Left cardiac atrium (tissue), 4 donors: ENCODE measurements around the gene AIG1. TPM values are rescaled to one million over a fixed set of nuclear protein-coding genes. Genes with fewer than 3 reads are reported as not detected.
A peak's percentile ranks its signal among the peaks of the same experiment; 100 is the strongest.

Experiments
- ATAC-seq, 2 donors: fragments of 200-7000 bp; cut with Tn5 transposase; one replicate each; pipeline ENCODE4 v1.9.1; 2020; ENCODE audit warnings: mild to moderate bottlenecking in 2 of 2, moderate library complexity in 2 of 2
- DNase-seq: peaks from one replicate; pipeline ENCODE4 v3.0.0-alpha.2; 2020
- intact Hi-C, 2 donors: fragments of 100-400 bp; cut with DNase I; formaldehyde crosslinking; loops; one replicate each; pipeline versions ENCODE4 v1.14.1 to v1.15.1; 2022 to 2023
- total RNA-seq, 2 donors: library from RNA; stranded (reverse); fragmentation: NEBNext Ultra II Directional; extraction: Animal tissue kit (Norgen Biotek cat#: 25700); gene quantifications; one replicate each; pipeline ENCODE4 v1.2.1, GENCODE V29; 2021
- donor health status: DM: no; HTN: yes; CAD: no.
- donor health status: DM: no; HTN: yes; CAD: no; lungs with severe emphysema.
- donor health status: DM: yes; HTN: yes; CAD: no.
- donor health status: Dilated cardiomyopathy.

Gene AIG1
- total RNA-seq, 2 donors from 2014 or later, result 44.8 to 49.7 TPM

DNA sequence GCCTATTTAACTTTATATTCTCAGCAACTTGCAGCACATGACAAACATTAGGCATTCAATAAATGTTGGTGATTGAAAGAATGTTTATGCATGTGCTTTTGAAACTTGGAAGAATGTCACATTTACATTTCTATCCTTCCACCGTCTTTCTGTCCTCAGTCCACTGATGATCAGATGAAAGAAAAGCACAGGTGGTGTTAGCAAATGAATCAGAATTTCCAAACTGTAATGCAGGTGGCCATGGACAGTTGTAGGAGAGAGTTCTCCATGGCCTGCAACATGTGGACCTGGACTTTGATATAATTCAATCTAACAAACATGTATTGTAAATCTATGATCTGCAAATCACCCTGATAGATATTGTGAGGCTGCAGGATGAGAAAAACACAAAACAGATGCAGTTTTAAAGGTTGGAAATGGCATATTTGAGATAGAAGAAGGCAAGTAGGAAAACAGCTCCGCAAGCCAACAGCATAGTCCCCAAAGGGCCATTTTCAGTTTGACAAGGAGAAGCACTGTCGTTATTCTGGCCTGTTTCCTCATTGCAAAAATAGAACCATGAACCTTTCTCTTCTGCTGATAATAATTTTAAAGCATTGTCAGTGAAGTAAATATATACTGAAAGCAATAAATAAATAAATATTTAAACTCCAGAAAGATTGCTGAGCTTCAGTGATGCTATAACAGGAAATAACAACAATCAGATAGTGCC is 119.4 kb downstream of the AIG1 start:
- intact Hi-C loops, result no loop called here
- no peak for DNase-seq
- ATAC-seq, result no peak

DNA sequence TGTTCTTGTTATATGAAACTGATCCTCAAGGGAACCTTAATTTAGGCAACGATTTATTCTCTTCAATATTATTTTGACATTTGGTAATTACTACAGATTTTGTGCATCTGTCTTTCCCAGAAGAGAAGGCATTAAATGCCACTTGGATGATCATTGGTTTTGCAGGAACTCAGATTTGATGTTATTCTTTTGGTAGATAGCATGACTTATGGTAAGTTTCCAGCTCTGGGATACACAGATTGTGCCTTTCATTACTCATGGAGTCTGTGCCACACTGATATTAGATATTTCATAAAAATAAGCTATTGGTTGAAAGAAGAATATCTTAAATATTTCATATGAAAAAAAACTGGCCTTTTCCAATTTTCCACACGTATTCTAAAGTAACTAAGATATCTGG is 120.1 kb downstream of the AIG1 start:
- intact Hi-C loops, result no loop called here
- ATAC-seq, result no peak
- no peak for DNase-seq

DNA sequence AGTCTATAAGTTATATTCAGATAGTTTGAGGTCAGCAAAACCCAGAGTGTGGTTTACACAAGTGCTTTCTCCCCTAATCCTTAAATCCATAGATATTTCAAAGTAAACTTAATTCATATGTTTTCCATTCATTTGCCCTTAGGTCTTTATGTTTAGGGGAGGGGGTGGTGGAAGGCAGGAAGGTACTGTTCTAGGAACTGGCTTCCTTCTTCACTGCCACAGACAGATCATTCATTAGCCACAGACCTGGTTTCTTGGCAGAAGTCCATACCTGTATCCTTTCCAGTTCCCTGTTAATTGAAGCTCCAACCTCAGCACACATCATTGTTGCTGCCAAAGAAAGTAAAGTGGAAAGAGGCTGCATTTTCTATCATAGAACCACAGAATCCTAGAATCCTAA is 123.0 kb downstream of the AIG1 start:
- no peak for DNase-seq
- ATAC-seq, result no peak

DNA sequence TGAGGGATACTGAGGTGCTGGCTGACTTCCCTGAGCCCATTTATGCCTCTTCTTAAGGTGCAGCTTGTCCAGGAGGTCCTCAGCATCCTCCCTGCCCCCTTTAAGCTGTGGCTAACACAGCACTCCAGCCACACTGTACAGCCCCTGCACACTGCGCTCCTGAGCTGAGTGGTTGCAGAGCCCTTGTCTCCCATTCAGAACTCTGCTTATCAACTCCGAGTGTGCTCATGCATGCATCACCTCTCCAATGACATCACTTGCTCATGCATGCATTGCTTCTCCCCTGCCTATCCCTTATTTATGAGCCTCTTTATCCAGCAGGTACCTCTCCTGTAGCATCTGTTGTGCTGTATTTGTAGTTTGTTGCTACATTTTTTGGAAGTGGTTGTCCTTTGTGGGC is 124.6 kb downstream of the AIG1 start:
- no peak for ATAC-seq
- DNase-seq, result no peak
- intact Hi-C loops, result no loop called here

More for the DNA sequence above, 123.0 kb downstream of the AIG1 start:
- intact Hi-C loops, result no loop called here

DNA sequence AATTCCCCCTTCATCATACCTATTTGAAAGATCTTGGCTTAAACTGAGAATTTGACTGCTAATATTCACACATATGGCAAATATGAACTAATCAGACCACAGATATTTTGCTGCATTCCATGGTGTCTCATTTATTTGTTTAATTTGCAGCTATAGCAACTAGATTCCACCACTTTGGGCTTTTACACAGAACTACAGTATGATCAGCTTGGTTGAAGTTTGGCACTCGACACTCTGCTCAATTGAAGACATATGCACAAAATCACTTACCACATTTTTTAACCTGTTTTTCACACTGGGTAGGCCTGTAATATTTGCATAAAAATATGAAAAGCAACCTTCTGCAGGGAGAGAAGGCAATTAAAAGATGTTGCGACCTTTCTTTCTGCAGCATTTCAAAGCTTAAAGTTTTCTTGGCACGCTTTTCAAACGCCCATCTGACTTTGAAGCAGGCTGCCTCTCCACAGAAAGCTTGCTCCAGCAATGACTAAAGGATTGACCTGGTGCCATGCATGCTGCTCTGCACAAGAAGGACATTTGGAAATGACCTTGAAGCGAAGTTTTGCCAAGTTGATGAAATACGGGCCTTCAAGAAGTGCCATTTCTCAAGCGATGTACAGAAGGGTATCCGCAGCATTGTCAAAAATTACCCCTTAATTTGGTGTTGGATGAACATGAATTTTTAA is 126.7 kb downstream of the AIG1 start:
- intact Hi-C loops, result no loop called here
- DNase-seq (peak; percentile 29), ATAC-seq (peak; percentile 71 to 85)

DNA sequence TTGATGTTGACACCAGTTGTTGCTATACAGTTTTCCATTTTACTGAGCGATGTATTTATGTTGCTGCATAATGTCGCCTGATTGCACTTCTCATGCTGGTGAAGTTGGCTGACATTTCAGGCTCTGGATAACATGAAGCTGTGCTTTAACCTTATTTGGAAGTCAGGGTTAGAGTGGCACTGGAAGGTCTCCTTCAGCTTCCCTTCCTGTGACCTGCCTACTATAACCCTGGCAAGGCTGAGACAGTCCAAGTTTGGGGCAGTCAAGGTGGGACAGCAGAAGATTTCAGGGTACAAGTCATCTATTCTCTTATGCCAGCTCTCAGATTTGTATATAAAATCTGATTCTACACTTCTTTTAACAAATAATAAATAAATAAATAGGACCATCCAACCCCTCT is 127.6 kb downstream of the AIG1 start:
- DNase-seq (no peak), ATAC-seq (no peak)
- intact Hi-C loops, result no loop called here

DNA sequence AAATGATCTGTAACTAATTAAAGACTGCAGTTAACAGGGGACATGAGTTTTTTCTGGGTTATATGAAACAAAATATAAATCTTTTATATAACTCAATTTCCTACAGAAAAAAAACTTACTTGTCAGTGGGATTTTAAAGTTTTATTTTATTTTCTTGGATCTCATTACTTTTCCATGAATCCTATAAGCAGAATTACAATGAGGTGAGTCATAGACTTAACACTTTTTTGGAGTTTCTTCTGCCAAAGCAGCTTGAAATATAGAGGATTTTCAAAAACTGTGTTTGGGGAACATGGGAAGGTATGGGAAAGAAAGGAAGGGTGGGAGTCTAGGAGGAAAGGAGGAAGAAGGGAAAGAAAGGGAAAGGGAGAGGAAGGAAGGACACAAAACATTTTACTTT is 130.7 kb downstream of the AIG1 start:
- DNase-seq (no peak), ATAC-seq (no peak)
- intact Hi-C loops, result no loop called here

DNA sequence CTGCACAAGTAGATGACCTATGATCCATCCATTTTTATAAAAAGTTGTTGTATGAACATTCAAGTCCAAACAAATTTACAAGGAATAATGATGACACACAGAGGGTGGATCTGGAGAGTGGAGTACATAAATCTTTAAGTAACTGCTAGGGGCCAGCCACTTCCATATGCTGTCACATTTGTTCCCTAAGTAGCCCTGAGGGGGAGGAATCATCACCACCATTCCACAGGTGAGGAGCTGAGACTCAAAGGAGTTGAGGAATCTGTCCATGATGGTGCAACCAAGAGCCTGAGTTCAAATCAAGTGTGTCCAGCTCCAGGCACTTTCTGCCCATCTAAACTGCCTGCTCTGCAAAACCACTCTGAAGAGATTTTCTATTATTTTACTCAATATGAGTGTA is 132.1 kb downstream of the AIG1 start:
- intact Hi-C loops, result no loop called here
- DNase-seq (no peak), ATAC-seq (no peak)

DNA sequence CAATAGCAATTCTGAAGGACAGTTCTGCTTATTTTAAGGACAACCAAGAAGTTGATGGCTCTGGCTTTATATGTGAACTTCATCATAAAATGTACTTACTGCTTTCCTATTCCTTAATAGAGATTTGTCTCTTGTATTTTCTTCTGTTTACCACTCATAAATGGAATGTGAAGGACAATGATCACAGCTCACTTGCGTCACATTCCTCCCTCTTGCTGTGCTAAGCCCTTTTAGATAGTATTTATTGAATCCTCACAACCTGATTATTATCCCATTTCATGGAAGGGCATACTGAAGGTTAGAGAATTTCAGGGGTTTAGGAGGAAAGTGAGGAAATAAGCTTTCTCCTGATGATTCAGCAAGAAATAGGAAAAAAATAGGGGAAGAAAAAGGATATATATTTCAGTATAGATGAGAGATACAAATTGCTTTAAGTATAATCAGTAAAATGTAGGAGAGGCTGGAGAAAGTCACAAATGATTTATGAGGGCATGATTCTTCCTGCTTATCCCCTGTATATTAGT is 132.9 kb downstream of the AIG1 start:
- intact Hi-C loops, result no loop called here
- DNase-seq (no peak), ATAC-seq (no peak)

DNA sequence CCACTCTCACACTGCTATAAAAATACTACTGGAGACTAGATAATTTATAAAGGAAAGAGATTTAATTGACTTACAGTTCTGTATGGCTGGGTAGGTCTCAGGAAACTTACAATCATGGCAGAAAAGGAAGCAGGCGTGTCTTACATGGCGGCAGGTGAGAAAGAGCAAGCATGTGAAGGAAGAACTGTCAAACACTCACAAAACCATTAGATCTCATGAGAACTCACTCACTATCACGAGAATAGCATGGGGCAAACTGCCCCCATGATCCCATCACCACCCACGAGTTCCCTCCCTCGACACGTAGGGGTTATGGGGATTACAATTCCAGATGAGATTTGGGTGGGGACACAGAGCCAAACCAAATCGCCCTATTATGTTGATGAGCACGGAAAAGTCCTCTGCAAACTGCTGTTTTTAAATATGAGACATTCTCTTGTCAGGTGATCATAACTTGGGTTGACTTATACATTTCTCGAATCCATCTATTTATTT is 133.5 kb downstream of the AIG1 start:
- intact Hi-C loops, result no loop called here
- ATAC-seq (no peak), DNase-seq (no peak)

DNA sequence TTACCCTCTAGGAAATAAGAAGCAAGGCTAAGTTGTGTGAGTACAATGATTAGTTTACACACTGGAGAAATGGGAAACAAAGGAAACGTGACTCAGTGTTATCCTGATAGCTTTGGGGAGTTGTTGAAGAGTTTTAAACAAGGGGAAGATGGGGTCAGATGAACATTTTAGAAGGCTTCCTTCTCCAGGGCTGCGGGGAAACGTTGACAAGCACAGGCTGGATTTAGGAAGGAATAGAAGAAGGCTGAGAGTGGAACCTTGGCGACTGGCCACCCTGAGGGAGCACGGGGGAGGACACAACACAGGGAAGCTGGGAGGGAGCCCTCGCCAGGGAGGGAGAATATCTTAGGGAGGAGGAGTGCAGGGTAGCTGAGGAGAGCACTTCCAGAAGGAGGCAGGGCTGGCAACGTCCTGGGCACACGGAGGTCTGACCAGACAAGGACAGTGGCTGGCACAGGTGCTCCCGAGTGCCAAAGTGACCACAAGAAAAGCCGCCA is 134.7 kb downstream of the AIG1 start:
- ATAC-seq (peak; percentile 38 to 71), DNase-seq (peak; percentile 50)
- intact Hi-C loops, result no loop called here

DNA sequence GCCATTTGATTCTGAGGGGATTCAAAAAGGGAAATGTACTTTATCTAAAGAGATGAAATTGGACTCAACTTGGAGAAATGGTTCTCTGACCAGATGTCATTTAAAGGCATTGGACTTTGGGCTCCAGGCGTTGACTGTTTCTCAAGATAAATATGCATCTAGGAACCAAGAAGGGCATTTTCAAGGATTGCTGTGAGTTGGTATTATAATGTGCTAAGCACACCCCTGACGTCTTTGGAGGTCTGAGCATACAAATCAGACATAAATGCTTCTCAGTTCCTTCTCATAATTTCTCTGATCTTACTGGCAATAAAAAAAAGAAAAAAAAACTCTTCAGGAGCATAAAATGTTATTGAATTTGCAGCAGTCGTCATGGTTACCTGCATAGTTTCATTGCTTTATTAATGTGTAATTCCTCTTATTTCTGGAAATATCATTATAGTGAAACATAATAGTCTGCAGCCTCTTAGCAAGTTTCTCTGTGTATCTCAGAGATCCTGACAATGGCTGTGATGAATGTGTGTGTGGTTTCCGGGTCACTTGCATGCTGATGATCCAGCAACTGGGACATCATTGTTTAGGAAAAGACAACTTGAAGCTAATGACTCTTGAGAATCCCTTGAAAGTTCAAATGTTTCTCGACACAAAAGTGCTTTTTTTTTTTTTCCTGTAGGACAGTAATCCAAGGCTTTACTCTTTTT is 136.0 kb downstream of the AIG1 start:
- DNase-seq (no peak), ATAC-seq (no peak)
- intact Hi-C loops, result no loop called here

DNA sequence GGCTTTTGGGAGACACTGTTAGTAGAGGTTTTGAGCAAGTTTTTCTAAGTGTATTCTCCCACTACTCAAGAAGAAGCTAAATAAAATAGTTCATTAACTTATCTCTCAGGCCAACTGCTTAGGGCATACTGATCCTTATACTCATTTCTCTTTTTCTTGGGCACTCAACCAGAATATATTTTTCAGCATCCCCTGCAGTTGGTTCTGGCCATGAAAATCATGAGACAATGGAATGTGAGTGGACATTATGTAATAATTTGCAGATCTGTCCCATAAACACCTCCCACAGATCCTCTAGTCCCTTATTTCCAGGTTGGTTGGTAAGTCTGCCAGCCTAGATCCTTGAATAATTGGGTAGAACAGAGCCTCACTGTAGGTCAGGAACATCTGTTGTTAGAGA is 136.7 kb downstream of the AIG1 start:
- intact Hi-C loops, result no loop called here
- no peak for ATAC-seq
- DNase-seq, result no peak

DNA sequence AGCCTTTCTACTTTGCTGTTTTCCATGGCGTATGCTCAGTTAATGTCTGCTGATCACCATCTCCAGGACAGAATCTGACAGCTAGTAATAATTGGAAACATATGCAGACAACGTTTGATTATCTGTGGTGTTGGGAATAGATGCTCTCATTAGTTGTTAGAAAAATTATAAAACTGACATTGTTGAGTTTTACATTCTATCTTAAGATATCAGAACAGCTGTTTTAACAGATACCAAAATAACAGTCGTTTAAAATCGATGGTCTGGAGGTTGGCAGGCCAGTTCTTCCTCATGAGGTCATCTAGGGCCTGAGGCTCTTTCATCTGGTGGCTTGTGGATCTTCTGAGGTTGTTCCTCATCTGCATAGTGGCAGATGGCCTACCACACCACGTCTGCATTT is 137.6 kb downstream of the AIG1 start:
- DNase-seq, result no peak
- intact Hi-C loops, result no loop called here
- ATAC-seq, result no peak

DNA sequence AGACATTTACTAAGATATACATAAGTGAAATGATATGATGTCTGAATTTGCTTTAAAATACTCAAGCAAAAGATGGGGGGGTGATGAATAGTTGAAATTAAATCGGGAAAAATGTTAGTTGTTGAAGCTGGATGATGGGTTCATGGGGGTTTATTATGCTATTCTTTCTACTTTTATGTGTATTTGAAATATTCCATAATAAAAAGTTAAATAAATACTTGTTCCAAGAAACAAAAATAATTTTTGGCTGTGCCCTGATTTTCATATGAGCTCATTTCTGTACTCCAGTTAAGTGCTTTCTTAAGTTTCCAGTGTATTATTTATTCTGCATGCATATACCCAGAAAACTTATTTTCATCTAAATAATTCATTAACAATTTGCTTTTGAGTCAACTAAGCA is 138.6 kb downstream of the AIG1 start:
- intact Hi-C loops, result no loop called here
- ATAC-seq (no peak), DNase-seq (no peak)

DNA sequence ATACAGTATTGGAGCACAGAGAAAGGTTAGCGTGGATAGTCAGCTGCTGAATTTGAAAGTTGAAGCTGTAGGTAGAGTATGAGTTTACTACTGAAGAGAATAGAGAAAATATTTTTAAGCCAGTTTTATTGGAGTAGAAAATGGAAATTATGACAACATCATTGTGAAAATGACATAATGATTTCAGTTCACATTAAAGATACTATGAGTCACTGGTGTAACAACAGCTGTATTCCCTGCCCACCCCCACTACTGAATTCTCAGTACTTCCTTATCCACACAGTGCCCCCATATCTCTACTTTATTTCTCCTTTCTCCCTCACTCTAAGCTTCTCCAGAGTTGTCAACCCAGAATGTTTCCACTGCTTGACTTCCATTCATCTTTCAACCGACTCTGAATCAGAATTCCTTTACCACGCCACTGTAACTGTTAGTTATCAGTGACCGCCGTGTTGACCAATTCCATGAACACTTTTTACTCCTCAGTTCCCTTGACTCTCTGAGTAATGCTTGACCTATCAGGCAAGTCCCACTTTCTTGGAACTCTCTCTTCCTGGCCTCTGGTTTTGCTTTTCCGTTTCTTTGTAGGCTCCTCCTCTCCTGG is 139.6 kb downstream of the AIG1 start:
- intact Hi-C loops, result no loop called here
- DNase-seq (no peak), ATAC-seq (peak; percentile 41 to 73)

DNA sequence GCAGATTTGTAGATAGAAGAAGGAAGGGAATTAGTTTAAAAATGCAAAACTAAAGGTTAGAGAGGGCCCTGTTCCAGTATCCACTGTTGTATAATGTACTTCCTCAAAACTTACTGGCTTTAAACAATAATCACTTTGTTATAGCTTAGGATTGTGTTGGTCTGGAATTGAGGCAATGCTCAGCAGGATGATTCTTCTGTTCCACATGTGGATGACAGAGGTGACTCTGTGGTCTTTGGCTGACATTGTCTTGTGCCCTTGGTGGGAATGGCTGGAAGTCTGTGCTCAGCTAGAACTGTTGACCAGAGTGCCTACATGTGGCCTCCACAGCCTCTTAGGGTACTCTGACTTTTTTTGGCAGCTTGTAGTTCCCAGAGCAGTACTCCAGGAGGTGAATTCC is 143.4 kb downstream of the AIG1 start:
- DNase-seq (no peak), ATAC-seq (no peak)
- intact Hi-C loops, result no loop called here

DNA sequence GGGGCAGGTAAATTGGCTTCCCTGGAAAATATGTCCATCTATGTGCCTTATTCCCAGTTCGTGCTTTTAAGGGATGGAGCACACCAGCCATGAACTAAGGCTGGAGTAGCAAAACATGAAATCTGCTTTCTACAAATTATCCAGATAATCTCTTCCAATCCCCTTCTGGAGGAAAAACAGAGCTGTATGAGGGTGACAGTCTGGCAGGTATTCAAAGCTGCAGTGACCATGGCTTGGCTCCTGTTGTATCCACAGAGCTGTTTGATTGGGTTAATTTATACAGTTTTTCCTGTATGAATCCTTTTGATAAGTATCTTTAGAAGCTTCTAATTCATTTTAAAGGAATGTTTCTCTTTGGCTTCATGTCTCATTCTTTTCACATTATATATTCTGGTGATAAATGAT is 144.4 kb downstream of the AIG1 start:
- no peak for DNase-seq
- no peak for ATAC-seq
- intact Hi-C loops, result no loop called here

DNA sequence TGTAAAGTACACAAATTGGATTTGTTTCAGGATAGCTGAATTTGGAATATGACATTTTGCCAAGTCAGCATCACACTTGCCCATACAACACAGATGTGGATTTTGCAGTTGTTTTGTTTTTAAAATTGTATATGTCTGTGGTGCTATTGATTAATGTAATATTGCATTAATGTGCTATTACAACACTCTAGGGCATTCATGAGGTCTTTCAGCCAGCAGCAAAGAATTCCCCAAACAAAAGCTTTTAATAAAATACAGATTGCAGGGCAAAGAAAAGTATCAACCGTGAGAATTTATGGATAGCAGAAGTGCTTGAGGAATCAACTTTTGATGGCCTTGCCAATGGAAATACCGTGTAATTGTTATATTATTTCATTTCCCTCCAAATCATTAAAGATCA is 144.9 kb downstream of the AIG1 start:
- ATAC-seq, result no peak
- intact Hi-C loops, result no loop called here

DNA sequence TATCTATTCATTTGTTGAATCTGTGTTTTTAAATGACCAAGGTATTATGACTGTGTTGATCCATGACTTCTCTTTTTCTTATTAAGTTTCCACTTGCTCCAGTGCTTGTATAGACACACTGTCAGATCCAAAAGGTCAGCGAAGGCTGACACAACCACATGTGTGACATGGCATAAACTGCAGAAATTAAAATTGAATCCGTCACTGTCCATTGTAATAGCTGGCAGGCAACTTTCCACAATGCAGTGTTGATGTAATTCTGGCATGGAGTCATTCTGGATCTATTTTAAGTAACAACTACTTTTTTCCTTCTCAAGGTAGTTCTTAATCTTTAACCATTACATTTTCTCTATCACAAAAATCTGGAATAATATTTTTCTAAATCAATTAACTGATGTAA is 145.3 kb downstream of the AIG1 start:
- ATAC-seq (peak; percentile 38 to 51), DNase-seq (no peak)
- intact Hi-C loops, result no loop called here

More for the DNA sequence above, 144.9 kb downstream of the AIG1 start:
- no peak for DNase-seq
